Activated CD8-positive, alpha-beta memory T cell treated with anti-CD3 and anti-CD28 coated beads for 36 hours (primary cell): Measurements from ENCODE around the gene DAPK1. TPM values are rescaled to one million over a fixed set of nuclear protein-coding genes. Genes with fewer than 3 reads are reported as not detected.
"Not testable (repeated sequence)": the region's sequence is repeated elsewhere in the genome, so short reads cannot be mapped to it uniquely, and the experiment has no call there.

ENCODE experiments used
- CTCF ChIA-PET: fragments of 350-600 bp; sonication (Branson Sonifier 250); formaldehyde crosslinking; loops from one replicate; lab custom pipeline; 2021; ENCODE audit warnings: antibody characterized with exemption; lab: Charles Lee
- POLR2A ChIA-PET: fragments of 350-600 bp; sonication (Branson Sonifier 250); formaldehyde crosslinking; loops from one replicate; lab custom pipeline; 2021; ENCODE audit warnings: antibody characterized with exemption; lab: Charles Lee
- total RNA-seq, 2 experiments: library from RNA; stranded (reverse); gene quantifications; one replicate each; pipeline ENCODE4 v1.2.3, GENCODE V29; 2021

The DAPK1 gene
- total RNA-seq, 2 experiments from 2014 or later, result 3.2 to 3.6 TPM

DNA sequence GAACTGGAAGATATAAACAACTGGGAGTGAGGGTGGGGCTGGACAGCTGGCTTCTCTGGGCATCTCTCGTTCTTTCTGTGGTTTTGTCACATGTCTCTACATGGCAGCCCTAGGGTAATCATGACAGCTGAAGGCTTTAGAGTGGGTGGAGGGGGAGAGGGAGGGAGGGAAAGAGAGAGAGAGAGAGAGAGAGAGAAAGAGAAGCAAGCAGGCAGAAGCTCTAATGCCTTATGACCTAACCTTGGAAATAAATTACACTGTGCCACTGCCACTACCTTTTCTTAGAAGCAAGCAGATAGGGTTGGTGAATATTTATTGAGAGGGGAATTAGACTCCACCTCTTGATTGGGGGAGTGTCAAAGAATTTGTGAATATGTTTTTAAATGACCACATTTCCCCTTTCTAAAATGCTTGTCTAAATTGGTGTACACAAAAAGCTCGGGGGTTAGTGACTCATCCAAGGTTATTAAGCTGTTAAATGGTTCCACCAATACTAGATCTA lies 2.6 kb upstream of the DAPK1 start:
- ChIA-PET POLR2A (no interaction called here), CTCF (no interaction called here)

DNA sequence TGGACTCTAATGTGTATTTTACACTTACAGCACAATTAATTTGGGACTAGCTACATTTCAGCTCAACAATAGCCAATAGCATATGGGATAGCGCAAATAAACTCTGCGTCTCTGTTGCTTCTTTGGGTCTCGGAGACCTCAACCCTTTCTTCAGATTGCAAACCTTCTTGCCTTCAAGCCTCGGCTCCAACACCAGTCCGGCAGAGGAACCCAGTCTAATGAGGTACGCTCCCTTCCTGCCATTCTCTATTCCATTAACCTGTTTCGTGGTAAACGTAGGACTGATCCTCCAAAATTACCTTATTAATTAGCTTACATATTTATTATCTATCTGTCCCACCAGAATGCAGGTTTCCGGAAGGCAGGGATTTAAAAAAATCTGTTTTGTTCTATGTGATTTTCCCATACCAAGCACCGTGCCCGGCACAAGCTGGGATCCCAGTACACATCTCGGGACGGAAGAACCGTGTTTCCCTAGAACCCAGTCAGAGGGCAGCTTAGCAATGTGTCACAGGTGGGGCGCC lies 525 bp upstream of the DAPK1 start:
- POLR2A ChIA-PET, result no interaction called here
- CTCF ChIA-PET, result no interaction called here

DNA sequence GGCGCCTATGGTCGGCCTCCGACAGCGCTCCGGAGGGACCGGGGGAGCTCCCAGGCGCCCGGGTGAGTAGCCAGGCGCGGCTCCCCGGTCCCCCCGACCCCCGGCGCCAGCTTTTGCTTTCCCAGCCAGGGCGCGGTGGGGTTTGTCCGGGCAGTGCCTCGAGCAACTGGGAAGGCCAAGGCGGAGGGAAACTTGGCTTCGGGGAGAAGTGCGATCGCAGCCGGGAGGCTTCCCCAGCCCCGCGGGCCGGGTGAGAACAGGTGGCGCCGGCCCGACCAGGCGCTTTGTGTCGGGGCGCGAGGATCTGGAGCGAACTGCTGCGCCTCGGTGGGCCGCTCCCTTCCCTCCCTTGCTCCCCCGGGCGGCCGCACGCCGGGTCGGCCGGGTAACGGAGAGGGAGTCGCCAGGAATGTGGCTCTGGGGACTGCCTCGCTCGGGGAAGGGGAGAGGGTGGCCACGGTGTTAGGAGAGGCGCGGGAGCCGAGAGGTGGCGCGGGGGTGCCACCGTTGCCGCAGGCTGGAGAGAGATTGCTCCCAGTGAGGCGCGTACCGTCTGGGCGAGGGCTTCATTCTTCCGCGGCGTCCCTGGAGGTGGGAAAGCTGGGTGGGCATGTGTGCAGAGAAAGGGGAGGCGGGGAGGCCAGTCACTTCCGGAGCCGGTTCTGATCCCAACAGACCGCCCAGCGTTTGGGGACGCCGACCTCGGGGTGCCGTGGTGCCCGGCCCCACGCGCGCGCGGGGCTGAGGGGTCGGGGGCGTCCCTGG lies 561 bp downstream of the DAPK1 start:
- CTCF ChIA-PET, result no interaction called here

DNA sequence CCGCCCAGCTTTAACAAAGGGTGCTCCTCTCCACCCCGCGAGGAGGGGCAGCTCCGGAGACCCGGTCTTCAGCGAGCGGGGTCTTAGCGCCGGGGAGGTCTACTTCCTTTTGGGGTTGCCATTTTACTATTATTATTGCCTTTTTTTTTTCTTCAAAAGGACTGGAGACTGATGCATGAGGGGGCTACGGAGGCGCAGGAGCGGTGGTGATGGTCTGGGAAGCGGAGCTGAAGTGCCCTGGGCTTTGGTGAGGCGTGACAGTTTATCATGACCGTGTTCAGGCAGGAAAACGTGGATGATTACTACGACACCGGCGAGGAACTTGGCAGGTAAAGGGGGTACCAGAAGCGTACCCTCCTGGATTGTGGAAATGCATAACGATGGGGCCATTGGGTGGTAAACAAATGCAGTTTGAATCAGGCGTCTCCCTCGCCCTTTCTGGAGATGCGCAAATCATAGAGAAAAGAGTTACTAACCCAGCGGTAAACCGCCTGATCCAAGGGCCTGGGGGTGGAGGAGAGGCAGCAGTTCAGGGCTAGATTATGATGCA lies 1.2 kb downstream of the DAPK1 start:
- CTCF ChIA-PET, result no interaction called here
- POLR2A ChIA-PET, result no interaction called here

More for the DNA sequence above, 561 bp downstream of the DAPK1 start:
- POLR2A ChIA-PET, result no interaction called here

DNA sequence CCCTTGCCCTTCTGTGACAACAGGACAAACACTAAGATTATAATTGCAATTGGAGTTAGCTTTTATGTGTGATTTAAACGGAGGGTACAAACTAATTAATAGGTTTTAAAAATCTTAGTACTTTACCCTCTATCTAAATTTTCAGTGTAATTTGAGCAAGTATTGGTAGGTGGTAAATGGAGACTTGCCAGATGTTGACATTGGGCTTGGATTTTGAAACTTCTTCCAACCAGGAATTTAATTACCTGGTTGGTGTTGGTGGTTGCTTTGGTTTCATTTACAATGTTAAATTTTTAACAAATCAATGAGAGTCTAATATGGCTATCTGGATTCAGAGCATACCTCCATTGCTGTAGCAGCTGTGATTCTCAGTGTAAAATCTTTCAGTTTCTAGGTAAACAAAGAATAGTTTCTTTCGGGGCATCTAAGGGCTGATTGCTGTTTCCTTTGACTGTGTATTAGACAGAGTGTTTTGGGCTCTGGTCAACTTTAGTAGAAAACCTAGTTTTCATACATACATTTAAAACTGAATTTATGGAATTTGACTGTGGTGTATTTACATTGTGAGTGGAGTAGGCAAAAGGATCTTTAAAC lies 1.9 kb downstream of the DAPK1 start:
- POLR2A ChIA-PET, result no interaction called here
- CTCF ChIA-PET, result no interaction called here

DNA sequence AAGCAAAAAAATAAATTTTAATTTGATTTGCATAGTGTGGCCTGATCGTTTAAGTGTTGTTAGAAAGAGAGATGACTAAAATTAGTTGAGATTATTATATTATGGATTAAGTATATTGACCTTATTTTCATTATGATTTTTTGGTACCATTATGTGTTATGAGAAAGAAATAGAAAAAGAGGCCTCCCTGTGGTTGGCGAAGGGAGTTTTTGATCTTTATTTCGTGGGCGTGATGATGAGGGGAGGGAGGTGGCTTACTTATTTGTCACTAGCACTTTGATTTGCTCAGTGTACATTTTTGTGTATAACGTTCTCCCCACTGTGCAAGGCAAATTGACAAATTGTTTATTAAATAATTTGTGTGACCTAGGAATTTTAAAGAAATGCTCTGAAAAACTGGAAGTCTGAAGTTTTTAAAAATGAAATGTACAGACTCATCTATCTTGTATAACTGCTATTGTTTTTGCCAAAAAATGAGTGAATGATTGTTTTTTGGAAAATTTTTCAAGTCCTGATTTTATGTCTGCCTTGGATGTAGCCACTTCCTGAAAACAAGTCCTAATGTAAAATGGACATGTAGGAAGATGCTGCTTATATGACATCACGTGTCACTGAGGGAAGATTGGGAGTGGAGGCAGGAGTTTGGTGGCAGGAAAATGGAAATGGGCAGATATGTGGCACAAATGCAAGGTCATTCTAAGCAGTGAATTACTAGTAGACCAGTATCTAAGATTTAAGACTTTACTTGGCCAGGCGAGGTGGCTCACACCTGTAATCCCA lies 3.0 kb downstream of the DAPK1 start:
- POLR2A ChIA-PET, result no interaction called here

DNA sequence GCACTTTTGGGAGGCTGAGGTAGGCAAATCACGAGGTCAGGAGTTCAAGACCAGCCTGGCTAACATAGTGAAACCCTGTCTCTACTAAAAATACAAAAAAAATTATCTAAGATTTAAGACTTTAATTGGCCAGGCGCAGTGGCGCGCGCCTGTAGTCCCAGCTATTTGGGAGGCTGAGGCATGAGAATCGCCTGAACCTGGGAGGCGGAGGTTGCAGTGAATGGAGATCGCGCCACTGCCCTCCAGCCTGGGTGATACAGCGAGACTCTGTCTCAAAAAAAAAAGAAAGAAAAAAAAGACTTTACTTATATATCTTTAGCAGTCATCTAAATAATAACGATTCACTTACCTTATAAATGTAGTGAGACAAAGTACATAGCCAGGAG lies 3.6 kb downstream of the DAPK1 start:
- POLR2A ChIA-PET, CTCF ChIA-PET: not testable (repeated sequence)

More for the DNA sequence above, 3.0 kb downstream of the DAPK1 start:
- CTCF ChIA-PET, result no interaction called here

DNA sequence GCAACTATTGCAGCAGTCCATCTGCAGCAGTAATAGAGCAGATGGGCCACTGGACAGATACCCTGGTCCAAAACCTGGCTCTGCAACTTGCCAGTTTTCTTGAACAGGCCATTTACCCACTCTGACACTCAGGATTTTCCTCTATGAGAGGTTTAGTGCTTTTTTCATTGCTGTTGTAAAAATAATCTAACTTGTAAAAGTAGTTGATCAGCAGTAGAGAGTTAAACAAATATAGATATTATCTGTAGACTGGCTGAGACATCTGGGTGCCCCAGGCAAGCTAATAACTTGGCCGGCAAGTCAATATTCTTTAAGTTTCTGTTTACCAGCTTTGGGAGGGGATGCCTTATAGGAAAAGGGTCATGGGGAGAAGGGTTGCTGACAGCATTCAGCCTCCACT lies 4.1 kb downstream of the DAPK1 start:
- ChIA-PET POLR2A (no interaction called here), CTCF (no interaction called here)

DNA sequence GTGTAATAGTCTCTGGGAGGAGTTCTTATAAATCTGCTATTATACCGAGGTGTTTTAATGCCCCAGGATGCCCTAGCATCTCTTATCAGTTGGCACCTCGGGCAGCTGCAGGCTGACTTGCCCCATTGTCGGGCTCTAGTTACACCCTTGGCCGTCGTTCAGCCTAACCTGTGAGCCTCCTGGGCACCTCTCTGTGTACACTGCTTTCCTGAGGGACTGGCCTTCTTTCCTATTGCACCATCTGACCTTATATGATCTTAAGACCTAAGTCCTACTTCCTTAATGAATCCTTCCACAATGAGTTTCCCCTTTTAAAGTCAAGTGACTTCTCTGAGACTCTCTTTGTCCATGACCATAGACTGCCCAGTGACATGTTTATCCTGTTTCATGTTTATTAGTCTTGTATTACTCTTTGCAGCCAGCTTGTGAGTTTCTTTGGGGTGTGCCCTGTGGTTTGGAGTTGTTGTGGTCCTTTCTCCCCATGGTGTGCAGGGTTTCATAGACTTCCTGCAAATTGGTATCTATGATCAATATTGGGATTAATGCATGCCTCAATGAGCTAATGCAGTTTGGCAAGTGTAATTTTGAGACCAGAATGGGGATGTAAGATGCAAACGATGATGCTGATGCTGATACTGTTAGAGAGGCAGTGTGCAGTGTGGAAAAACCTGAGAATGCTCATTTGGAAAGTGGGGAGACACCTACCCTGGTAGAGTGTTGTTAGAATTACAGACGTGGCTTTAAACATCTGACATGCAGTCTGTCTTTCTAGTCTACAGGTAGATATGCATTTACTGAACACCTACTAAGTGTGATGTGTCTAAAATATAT lies 4.9 kb downstream of the DAPK1 start:
- POLR2A ChIA-PET, result no interaction called here

DNA sequence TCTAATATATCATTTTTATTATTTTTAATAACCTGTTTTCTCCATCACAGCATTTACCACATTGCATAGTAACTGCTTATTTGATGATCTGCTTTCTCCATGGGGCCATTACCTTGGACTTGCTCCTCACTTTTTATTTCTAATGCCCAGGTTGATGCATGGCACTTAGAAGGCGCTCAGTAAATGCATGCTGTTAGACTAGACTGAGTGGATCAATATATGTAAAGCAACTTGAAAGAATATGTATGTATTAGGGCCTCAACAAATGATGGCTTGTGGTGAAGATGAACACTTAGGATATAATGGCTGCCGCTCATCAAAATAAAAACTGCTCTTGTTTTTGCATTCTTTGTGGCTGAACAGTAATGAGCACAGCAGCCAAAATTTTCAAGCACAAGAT lies 5.8 kb downstream of the DAPK1 start:
- POLR2A ChIA-PET, result no interaction called here
- CTCF ChIA-PET, result no interaction called here

More for the DNA sequence above, 4.9 kb downstream of the DAPK1 start:
- CTCF ChIA-PET, result no interaction called here

DNA sequence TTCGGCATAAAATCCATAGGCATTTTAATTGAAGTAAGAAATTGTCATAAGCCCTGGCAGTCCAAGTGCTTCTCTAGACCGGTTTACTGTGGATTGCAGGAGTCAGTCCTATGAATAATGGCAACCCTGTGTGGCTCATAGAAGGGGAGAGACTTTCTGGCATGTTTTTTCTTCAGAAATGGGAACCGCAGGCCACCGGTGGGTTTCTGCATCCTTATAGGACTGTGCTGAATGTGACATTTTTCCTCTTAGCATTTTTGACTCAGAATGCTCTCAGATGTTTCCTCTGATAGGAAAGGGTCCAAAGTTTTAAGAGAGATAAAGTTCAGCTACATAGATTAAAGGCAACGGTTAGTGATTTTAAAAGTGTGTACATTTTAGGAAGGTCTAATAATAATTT lies 6.3 kb downstream of the DAPK1 start:
- ChIA-PET POLR2A (no interaction called here), CTCF (no interaction called here)

DNA sequence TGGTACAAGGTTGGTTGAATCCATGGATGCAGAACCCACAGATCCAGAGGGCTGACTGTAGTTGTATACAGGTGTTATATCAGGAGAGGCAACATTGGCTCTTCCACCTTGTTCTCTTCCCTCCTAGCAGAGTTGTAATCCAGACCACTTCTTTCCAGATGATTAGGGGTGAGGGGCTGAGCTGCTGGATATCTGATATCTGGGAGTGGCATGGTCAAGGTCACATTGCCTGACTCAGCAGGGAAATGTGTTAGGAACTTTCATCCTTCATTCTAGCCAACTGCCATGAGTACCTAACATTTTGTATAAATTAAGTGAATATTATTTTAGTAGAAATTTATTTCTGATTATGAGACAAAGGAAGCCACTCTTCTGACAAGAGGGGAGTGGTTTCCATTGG lies 7.3 kb downstream of the DAPK1 start:
- CTCF ChIA-PET, result no interaction called here
- POLR2A ChIA-PET, result no interaction called here

DNA sequence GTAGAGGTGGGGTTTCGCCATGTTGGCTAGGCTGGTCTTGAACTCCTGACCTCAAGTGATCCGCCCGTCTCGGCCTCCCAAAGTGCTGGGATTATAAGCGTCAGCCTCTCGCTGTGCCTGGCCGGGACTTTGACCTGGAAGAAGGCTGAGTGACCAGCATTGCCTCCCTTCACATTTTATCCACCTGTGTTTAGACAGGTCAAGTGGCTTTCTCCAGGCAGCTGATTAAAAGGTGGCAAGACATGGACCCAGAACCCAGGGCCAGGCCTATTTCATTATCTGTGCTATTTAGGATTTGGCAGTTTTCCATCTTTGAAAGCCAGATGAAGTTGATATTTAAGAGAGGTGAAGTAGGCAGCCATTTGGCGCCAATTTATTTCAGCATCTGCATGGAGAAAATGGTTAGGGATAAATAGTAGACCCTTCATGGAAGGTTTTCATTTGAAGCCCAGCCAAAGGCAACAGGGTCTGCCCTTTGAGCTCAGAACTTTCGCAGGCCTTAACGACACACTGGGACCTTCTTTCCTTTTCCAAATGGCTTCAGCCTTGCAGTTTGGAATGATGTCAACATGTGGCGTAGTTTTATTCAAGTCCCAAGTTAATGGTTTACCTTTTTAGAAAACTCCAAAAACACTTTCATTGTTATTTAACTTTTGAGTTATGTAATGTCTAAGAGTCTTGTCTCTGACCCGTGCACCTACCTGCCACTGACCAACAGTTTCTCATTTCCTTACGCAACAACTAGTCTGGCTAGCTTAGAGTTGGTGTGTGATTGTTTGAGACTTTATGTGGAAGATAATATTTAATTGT lies 8.4 kb downstream of the DAPK1 start:
- ChIA-PET POLR2A (no interaction called here), CTCF (no interaction called here)

DNA sequence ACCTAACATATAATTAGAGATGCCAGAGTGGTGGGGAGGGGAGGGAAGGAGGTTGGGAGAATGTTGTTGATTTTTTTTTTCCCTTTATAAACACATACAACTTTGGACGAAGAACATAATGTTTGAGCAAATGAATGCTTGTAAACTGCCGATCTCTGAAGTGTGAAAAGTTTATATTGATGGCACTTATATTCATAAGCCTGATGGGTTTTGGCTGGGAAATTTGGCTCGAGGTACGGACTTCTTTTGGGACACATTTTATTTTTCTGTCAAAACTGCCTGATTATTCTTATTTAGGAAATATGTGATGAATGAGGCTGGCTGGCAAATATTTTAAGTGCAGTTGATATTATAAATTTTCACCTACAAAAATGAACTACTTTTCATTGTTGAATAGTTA lies 9.9 kb downstream of the DAPK1 start:
- POLR2A ChIA-PET, result no interaction called here
- CTCF ChIA-PET, result interaction anchor here (0.6 kb wide), 1 partner anchor 52 kb away, joined by 3 read pairs; no protein-coding TSS in a partner anchor

DNA sequence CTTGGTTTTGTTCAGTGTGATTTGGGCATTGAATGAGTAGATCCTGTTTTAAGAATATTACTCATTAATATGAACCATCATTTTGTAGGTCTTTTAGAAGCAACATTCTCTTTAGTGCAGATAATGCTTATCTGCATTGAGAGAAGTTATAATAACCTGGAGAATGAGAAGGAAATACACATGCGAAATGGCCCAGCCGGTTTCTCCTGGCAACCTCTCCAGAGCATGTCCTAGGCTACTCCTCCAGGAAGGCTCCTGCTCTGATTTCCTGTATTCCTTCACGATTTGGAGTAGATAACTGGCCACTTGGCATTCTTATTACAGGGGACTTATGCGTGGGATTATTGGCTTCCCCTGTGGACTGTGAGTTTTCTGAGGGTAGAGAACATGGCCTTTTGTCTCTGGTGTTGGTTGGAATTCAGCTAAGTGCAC lies 12.6 kb downstream of the DAPK1 start:
- POLR2A ChIA-PET, result no interaction called here
- CTCF ChIA-PET, result no interaction called here

DNA sequence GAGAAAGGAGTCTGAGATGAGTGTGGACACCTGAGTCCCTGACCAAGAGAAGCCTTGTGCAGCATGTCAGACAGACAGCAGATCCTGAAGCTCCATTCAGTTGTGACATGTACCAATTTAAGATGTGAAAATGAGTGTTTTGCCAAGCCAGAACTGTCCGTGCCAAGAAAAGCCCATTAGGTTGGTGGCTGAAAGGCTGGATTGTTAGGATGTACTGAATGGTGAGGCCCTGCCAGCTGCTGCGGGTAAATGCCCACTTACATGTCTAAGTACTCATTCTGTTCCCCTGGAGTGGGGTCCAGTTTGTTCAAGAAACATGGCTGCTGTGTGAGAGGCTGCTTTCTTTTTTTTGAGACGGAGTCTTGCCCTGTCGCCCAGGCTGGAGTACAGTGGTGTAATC lies 14.6 kb downstream of the DAPK1 start:
- CTCF ChIA-PET, result no interaction called here
- POLR2A ChIA-PET, result no interaction called here

DNA sequence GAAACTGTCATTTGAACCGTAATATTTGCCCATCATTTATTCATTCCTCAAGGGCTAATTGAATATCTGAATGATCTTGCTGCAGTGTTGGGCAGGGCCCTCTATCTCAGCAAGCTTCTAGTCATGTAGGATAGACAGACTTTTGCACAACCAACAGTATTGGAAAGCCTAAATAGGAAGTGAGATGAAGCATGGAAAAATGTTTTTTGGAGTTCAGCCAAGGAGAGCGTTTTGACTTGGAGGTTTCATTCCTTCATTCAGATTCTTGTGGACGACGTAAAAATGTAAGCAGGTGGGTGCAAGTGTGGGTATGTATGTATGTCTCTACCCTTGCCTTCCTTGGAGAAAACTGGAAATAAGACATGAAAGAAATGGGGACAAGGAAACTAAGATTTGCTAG lies 15.5 kb downstream of the DAPK1 start:
- ChIA-PET CTCF (no interaction called here), POLR2A (no interaction called here)

DNA sequence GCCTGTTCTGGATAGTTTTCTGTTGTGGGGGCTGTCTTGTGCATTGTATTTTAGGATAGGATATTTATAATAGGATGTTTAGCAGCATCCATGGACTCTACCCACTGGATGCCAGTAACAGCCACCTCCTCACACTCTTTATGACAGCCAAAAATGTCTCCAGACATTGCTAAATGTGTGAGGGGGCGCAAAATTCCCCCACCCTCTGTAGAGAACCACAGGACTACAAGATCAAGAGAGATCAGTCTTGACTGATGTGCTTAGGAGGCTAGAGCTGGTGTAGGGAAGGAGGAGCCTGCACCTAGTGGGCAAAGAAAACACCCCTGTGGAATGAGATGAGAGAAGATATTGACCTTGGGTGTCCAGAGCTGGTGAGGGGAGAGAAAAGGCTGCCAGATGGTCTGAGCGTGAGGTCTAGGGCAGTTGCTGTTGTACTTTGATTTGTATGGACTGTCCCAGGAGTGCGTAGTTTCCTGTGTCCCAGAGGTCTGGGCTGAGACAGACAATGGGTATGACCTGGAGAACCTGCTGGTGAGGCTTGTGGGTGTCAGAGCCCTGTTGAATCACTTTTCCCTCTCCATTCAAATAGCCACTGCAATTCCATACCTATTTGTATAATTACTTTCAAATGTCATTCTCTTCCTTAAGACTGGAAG lies 16.3 kb downstream of the DAPK1 start:
- POLR2A ChIA-PET, result no interaction called here
- CTCF ChIA-PET, result no interaction called here
